OCI-LY1 (cell line): ENCODE data around the gene CNTNAP4.

Experiments used
- EZH2 ChIP-seq: fragments of 200-600 bp; sonication (generic), shearing (Covaris generic); IDR thresholded peaks from 2 replicates; pipeline ENCODE4 v1.8.0; 2017; ENCODE audit warnings: borderline replicate concordance, mixed run types, mild to moderate bottlenecking, antibody characterized with exemption, low read length, moderate library complexity, mixed read lengths
- TF ChIP-seq, protein P1 (sequence below): fragments of 200-600 bp; sonication (generic), shearing (Covaris generic); IDR thresholded peaks from 2 replicates; pipeline ENCODE4 v1.5.1; 2017; ENCODE audit warnings: mild to moderate bottlenecking, antibody characterized with exemption, low read length, moderate library complexity, mixed read lengths

- no peak for TF ChIP-seq EZH2
- TF ChIP-seq, protein P1, sequence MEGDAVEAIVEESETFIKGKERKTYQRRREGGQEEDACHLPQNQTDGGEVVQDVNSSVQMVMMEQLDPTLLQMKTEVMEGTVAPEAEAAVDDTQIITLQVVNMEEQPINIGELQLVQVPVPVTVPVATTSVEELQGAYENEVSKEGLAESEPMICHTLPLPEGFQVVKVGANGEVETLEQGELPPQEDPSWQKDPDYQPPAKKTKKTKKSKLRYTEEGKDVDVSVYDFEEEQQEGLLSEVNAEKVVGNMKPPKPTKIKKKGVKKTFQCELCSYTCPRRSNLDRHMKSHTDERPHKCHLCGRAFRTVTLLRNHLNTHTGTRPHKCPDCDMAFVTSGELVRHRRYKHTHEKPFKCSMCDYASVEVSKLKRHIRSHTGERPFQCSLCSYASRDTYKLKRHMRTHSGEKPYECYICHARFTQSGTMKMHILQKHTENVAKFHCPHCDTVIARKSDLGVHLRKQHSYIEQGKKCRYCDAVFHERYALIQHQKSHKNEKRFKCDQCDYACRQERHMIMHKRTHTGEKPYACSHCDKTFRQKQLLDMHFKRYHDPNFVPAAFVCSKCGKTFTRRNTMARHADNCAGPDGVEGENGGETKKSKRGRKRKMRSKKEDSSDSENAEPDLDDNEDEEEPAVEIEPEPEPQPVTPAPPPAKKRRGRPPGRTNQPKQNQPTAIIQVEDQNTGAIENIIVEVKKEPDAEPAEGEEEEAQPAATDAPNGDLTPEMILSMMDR = no peak
These were observed 225.9 kb downstream of the CNTNAP4 start for GRCh38 chr16:76503091-76503490.
